Amygdala (tissue), 56 donors: Measurements from ENCODE around the gene BCOR.
A peak's percentile ranks its signal among the peaks of the same experiment; 100 is the strongest.

Experiments
- DNase-seq, 56 donors: peaks; one replicate each; lab custom pipeline; 2025; lab: John Stamatoyannopoulos, UW

BCOR gene

GRCh38 chrX:40043895-40044294 lies 53.9 kb downstream of the BCOR start:
- DNase-seq, result no peak

GRCh38 chrX:40041915-40042314 lies 55.8 kb downstream of the BCOR start:
- no peak for DNase-seq

GRCh38 chrX:40040686-40041461 lies 56.9 kb downstream of the BCOR start:
- DNase-seq, result no peak

GRCh38 chrX:40039887-40040286 lies 57.9 kb downstream of the BCOR start:
- no peak for DNase-seq

GRCh38 chrX:40037367-40037766 lies 60.4 kb downstream of the BCOR start:
- no peak for DNase-seq

- DNase-seq, result no peak
Observed at GRCh38 chrX:40035726-40036125, 62.0 kb downstream of the BCOR start.

- no peak for DNase-seq
Observed at GRCh38 chrX:40031911-40032310, 65.8 kb downstream of the BCOR start.

- no peak for DNase-seq
Observed at GRCh38 chrX:40030205-40030604, 67.6 kb downstream of the BCOR start.

GRCh38 chrX:40022421-40022820 lies 75.3 kb downstream of the BCOR start:
- DNase-seq, result no peak

- DNase-seq, result no peak
Observed at GRCh38 chrX:40021647-40022046, 76.1 kb downstream of the BCOR start.

- DNase-seq, result no peak
Observed at GRCh38 chrX:40019541-40019940, 78.2 kb downstream of the BCOR start.

- DNase-seq, result no peak
Observed at GRCh38 chrX:40018041-40018440, 79.7 kb downstream of the BCOR start.

- DNase-seq, result no peak
Observed at GRCh38 chrX:40016749-40017148, 81.0 kb downstream of the BCOR start.

GRCh38 chrX:40015693-40016092 lies 82.1 kb downstream of the BCOR start:
- DNase-seq, result no peak

GRCh38 chrX:40013266-40014195 lies 84.2 kb downstream of the BCOR start:
- DNase-seq, result peak in 34 of 56 donors; percentile 1 to 76 (median 42)

GRCh38 chrX:40012868-40013265 lies 84.9 kb downstream of the BCOR start:
- peak in 2 of 56 donors; percentile 20 to 30 for DNase-seq

GRCh38 chrX:40012039-40012867 lies 85.5 kb downstream of the BCOR start:
- DNase-seq, result no peak

- DNase-seq, result no peak
Observed at GRCh38 chrX:40011322-40012038, 86.3 kb downstream of the BCOR start.

GRCh38 chrX:40010550-40011321 lies 87.0 kb downstream of the BCOR start:
- peak in 1 of 56 donors; percentile 5 for DNase-seq
